Fibroblast of the aortic adventitia (primary cell): ENCODE measurements around the gene DDIT3. TPM values are rescaled to one million over a fixed set of nuclear protein-coding genes. Genes with fewer than 3 reads are reported as not detected.

Source experiments
- DNase-seq: peaks from one replicate; pipeline ENCODE4 v3.0.0-alpha.2; 2010; ENCODE audit warnings: low read depth
- H3K4me3 ChIP-seq: 2 replicates; pipeline ENCODE4 v1.5.1; 2011; ENCODE audit warnings: low read depth, mild to moderate bottlenecking, control low read depth, low read length, moderate library complexity
- CTCF ChIP-seq: IDR thresholded peaks from 2 replicates; pipeline ENCODE4 v1.5.1; 2011; ENCODE audit warnings: mild to moderate bottlenecking, low read length, control low read depth, inconsistent platforms; ENCODE audit not compliant: insufficient read depth
- small RNA-seq: library from RNA; depleted of rRNA; stranded (forward); fragments of <200 nt; gene quantifications from one replicate; pipeline ENCODE3, GENCODE V24; 2012
- total RNA-seq: library from RNA; depleted of rRNA; stranded (reverse); fragments of >200 nt; gene quantifications from 2 replicates; pipeline ENCODE4 v1.2.3, GENCODE V29; 2012; ENCODE audit warnings: low replicate concordance

Gene DDIT3
- total RNA-seq, 1 donor = 37.7 TPM

GRCh38 chr12:57467212-57467874 lies 53.0 kb downstream of the DDIT3 start:
- no peak for TF ChIP-seq CTCF
- no peak for DNase-seq
- H3K4me3 ChIP-seq = no peak overlapping the region

Small RNAs within 50 kb of the gene (small RNA-seq; reads per million reads assigned to genes)
- 0.45 reads per million for gene MIR616

Other genes with a start within 250 kb of the DDIT3 start
- gene R3HDM2, start 89.5 kb downstream of the DDIT3 start, total RNA-seq = 16.7 and 22.3 TPM in 2 replicates
- not detected in 2 replicates for gene INHBC, start 85.7 kb downstream of the DDIT3 start, total RNA-seq
- 0.16 and 0.99 TPM in 2 replicates for gene INHBE, start 65.2 kb downstream of the DDIT3 start, total RNA-seq
- 1.1 TPM in 1 of 2 replicates, not detected in the other for gene GLI1, start 60.7 kb downstream of the DDIT3 start, total RNA-seq
- gene ARHGAP9, start 40.6 kb downstream of the DDIT3 start, total RNA-seq = 0.18 TPM in 1 of 2 replicates, not detected in the other
- 185 and 272 TPM in 2 replicates for gene MARS1, start 32.4 kb downstream of the DDIT3 start, total RNA-seq
- 4.2 and 7.6 TPM in 2 replicates for gene MBD6, start 2.3 kb upstream of the DDIT3 start, total RNA-seq
- 106 and 140 TPM in 2 replicates for gene DCTN2, start 26.7 kb upstream of the DDIT3 start, total RNA-seq
- 0.72 and 1.8 TPM in 2 replicates for gene KIF5A, start 29.5 kb upstream of the DDIT3 start, total RNA-seq
- gene PIP4K2C, start 70.7 kb upstream of the DDIT3 start, total RNA-seq = 12.4 and 19.4 TPM in 2 replicates
- 10.5 and 16.9 TPM in 2 replicates for gene DTX3, start 84.3 kb upstream of the DDIT3 start, total RNA-seq
- gene ARHGEF25, start 90.9 kb upstream of the DDIT3 start, total RNA-seq = 18.3 and 64.5 TPM in 2 replicates
- 1.7 and 6.9 TPM in 2 replicates for gene B4GALNT1, start 112.7 kb upstream of the DDIT3 start, total RNA-seq
- 229 and 425 TPM in 2 replicates for gene OS9, start 173.6 kb upstream of the DDIT3 start, total RNA-seq
- 0.25 and 0.27 TPM in 2 replicates for gene AGAP2, start 218.2 kb upstream of the DDIT3 start, total RNA-seq
- 17.3 and 43.9 TPM in 2 replicates for gene TSPAN31, start 224.5 kb upstream of the DDIT3 start, total RNA-seq
- 208 and 588 TPM in 2 replicates for gene CDK4, start 231.8 kb upstream of the DDIT3 start, total RNA-seq
- gene MARCHF9, start 234.6 kb upstream of the DDIT3 start, total RNA-seq = 0.57 and 2.1 TPM in 2 replicates
- 0.45 TPM in 1 of 2 replicates, not detected in the other for gene CYP27B1, start 246.6 kb upstream of the DDIT3 start, total RNA-seq